COLO668 (cell line): ENCODE measurements around the gene ZBTB18.

Experiments
- DNase-seq: peaks from one replicate; lab custom pipeline; 2025; ENCODE audit not compliant: unreplicated experiment; lab: John Stamatoyannopoulos, UW

The ZBTB18 gene

DNA sequence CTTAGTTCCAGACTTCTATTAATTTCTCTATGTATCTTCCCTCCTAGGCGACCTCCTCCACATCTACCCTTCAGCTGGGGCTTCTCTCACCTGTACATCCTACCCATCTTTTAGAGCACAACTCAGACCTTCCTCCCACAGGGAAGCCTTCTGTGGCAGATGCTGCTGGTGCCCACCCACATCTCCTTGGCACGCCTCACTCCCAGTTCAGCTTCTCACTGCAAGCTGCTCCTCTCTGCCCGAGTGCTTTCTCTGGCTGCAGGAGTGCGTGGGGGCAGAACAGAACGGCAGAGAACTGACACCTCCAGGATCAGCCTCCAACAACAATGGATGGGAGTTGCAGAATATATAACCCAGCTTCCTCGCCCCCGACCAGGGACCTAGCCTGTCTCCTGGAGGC lies 36.5 kb downstream of the ZBTB18 start:
- no peak for DNase-seq

DNA sequence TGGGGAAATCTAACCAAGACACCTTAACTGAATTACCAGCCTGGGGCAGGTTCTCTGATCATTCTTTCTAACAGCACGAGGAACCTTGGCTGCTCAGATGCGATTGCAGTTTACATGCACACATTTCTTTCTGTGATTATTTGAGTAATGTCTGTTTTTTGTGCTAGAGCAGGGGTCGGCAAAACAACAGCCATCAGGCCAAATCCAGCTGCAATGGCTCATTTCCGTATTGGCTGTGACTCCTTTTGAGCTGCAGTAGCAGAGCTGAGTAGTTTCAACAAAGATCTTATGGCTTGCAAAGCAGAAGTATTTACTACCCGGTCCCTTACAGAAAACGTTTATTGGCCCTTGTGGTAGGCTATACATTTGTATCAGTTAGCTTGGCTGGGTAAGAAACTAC lies 37.1 kb downstream of the ZBTB18 start:
- DNase-seq: no peak

DNA sequence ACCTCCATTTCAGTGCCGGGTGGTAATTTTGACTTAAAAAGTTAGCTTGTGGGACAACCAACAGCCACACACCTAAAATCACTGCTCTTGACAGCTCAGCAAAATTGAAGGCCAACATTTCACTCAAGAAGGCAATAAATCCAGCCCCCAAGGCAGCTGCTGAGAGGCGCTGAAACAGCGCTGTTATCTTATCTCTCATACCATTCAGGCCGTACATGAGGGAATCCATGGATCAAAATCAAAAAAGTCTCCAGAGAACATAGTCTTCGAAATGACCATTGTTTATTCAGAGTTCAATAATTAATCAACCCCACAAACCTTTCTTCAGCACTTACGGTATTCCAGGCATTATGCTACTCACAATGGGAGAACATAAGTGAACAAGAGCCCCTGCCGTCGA lies 38.5 kb downstream of the ZBTB18 start:
- no peak for DNase-seq

DNA sequence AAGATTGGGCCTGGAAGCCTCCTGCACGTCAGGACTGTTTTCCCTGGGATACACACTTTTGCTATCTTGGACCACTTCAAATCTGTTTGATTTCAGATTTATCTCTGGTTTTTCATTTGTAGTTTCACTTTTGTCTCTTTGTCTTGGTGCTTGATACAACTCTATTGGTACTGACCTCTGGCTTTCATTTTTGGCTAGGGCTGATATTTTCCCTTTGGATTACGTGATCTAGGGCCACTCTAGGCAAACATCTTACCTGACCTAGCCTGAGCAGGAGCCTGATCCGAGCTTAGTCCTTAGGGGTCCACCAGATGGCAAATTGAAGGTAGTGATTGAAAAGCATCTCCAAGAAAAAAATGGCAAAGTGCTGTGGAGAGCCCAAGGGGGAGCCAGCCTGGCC lies 39.6 kb downstream of the ZBTB18 start:
- no peak for DNase-seq

DNA sequence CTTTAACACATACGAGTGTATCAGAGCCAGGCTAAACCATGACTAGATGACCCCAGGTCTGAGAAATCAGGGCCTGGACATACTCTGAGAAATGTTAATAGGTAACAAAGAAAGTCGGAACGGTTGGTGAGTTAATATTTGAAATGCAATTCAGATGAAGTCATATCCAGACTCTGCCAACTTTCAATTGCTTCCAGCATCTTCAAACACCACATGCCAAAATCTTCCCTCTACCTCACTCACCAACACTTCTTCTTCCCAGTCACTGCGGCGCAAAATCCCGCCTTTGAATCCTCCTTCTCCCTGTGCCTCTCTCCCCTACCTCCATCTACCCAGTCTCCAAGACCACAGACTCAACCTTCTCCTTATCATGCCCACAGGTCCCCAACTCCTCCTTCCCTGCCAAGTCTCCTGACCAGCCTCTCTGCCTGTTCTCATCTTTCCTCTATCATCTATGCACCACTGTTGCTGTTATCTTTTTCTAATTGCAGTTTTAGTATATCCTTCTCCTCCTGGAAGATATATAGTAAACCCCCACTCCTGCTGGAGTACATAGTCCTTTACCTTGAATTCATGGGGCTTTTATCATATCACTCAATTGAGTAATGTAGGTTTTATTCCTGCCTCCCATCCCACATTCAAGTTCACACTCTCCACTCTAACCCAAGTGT lies 41.3 kb downstream of the ZBTB18 start:
- no peak for DNase-seq

DNA sequence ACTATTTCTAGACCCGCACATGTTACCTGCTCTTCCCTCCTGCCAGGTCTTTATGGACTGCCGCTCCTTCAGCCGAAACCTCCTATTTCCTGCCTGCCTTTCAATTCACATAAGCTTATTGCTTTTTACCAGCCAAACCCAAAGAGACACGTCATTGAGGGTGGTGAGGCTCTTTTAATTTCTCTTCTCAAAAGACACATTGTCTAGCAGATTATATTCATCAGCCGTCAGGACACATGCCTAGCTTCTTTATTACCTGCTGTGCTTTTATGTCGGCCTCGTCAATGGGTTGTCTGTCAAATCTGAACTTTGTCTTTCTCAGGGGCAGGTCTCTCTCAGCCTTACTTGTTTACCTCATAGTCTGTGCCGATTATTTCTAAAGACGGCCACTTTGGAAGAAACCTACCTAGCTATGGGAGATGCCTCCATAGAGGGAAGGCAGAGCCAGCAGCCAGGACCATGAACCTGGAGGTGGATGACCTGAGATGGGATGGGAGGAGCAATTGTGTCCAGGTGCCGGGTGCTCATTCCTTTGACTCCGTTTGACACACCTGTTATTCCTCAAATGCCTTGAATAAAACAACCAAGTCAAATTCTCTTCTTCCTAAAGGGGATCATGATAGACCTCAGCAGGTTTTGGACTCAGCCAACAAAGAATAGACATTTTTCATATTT lies 42.0 kb downstream of the ZBTB18 start:
- DNase-seq: no peak

DNA sequence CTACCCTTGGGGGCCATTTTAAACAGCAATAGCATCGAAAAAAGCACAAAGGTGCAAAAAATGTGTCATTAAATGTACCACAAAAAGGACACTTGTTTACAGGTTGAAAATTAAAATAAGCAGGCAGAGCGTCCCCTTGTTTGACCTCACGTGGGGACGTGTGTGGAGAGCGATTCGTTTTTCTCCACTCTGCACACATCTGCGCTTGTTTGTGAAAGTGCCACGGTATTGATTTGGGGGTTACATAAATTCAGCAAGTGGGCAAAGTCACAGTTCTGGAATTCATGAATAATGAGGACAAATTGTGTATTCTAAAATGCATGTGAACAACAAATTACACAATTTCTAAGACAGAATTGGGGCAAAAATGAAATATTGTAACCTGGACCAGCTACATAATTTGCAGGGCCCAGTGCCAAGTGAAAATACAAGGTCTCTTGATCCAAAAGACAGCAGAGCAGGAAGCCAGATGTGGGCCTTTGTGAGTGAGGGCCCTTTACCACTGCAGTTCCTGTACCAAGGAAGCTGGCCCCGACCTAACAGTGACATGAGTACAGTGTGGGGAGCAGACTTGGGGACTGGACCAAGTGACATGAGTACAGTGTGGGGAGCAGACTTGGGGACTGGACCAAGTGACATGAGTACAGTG lies 43.9 kb downstream of the ZBTB18 start:
- DNase-seq: no peak

DNA sequence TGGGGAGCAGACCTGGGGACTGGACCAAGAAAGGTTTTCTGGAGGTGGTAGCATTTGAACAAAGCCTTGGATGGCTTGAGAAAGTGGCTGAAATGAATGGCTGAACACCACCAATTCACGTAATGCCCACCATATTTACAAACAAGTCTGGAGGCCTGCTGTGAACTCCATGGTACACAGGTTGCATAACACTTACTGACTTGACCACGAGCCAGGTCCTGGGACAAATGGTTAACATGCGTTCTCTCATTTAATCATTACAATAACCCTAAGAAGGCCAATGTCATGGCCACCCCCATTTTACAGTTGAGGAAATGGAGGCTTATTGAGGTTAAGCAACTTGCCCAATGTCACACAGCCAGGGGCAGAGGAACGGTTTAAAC lies 44.4 kb downstream of the ZBTB18 start:
- no peak for DNase-seq

DNA sequence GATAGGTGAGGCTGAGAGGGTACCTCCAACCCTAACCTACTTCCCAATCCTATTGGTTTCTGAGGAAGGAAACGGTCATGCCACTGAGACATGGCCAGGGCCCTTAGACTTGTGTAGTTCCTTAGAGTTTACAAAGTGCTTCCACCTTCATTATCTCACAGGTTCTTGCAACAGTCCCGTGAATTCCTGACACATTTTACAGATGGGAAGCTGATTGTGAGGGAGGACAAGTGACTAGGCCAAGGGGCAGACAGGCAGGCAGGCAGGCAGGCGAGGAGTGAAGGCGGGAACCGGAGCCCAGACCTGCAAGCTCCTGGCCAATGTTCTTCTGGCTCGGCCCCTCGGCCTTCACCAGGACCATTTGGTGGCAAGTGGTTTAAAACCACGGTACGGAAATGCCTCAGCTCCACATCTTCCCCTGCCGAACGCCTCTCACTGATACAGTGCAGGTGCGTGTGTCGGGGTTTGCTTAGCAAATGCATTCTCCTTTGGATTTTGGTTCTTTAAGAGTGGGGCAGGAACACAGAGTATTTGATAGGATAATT lies 45.1 kb downstream of the ZBTB18 start:
- DNase-seq: no peak

DNA sequence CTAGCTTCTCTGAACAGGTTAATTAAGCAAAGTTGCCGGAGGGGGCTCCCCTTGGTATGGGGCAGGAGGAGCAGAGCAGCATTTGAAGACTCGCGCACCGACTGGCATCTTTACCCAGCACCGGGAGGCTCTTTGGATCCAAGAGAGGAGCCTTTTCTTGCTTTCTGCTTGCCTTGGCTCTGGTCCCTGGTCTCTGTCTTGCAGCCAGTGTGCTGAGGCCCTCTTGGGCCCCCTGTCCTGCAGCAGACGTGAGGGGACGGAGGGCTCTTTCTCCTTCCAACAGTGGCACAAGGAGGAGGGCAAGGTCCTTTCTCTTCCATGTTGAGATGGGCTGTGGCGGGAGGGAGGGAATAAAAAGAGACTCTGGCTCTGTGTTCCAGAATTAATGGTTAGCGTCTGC lies 45.6 kb downstream of the ZBTB18 start:
- DNase-seq: no peak

DNA sequence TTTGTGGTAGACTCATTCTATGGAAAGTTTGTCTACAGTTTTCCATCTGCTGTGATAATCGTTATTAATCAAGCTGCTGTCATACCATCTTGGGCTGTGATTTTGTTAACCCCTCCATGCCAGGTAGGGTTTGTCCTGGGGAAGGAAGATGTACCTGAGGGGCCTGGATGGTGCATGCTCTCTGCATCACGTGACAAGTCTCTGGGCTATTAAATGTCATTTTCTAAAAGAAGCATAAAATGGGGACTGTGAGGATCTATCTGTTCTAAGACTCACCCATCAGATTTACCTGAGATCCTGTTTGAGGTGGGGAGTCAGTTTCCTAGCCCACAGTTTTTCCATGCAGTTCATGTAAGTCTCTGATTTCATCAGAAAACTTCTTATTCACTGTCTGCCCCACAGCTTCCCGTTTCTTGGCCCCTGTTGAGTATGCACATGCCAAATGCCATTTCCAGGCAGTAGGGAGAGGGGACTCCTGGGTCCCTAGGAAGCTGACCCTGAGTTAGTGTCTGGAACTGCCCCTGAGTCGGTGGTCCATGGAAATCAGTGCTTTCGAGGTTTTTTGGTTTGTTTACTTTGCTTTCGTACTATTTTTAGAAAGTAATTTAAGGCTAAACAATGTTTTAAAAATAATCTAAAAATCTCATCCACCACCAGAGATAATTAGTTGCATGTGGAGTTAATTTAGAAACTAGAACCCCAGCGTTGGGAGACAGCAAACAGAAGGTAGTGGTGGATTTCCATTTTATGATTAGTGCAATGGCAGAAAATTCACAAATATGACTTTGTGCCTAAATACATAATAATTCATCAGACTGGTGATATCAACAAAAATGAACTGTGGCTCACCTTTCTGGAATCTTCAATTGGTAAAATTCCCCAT lies 46.7 kb downstream of the ZBTB18 start:
- no peak for DNase-seq

DNA sequence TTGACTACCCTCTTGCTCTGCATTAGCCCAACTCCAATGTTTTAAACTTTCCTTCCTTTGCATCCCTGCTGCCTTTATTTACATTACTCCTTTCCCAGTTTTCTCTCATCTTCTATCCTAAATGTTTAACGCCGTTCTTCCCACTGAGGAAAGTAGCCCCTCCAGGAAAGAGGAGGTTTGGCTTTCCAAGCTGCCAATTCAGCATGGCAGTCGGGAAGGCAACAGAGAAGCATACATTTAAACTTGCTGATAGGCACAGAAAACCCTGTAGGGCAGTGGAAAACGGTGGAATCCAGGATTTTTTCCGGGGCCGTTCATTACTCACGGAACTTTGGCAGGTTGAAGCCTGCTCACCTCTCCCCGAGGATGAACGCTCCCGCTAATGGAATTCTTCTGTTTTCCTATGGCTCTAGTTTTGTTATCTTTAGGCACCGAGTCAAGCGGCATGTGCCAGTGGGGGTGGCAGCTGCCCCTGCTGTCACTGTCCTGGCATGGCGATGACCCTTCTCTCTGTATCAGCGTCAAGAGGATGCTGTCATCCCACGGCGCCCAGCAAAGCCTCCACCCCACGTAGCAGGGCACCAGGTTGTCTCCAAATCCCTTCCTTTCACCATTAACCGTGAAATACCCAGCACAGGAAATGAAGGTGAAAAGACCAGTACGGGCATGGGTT lies 48.3 kb downstream of the ZBTB18 start:
- DNase-seq: no peak

DNA sequence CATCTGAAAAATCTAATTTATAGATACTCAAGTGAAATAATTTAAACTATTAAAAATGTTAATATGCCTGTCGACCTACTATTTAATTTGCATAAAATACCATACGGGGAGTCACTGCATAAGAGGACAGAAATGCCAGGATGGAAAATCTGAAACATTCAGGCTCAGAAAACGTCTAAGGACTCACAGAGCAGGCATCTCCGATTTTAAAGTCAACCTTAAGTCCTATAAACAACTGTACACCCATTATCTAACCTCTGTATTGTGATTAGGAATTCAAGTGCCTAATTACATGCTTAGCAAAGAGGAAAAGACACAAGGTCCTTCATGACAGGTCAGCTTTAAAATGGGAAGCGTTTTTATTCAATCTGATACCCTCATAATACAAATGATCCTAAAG lies 49.2 kb downstream of the ZBTB18 start:
- DNase-seq: no peak

DNA sequence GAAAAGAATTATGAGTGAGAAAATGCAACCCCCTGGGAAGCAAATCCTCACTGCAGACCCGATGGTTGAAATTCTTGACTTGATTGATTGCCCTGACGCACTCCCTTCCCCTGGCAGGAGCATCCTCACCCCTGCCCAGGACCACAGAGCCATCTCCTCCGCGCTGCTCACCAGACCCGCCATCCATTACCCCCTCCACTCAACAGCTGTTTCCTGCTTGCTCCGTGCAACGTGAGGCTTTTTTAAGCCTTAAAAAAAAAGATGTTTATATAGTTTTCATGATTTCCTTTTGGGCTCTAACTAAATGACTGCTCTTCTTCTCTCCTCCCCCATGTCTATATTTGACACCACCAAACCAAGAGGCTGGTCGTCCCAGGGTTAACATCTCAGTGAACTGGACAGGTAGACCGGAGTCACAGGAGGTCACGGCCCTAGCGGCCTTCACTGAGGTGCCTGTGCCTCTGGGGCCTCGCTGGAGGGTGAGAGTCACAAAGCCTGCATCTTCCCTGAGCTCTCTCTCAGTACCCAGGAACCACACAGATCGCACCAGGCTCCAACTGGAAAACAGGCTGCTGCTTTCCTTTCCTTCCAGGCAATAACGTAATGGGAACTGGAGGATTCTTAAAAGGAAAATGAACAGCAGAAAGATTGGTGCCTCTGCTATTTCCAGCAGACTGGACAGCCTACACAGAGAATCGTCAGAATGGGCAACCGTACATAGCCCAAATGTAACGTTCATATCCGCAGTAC lies 49.8 kb downstream of the ZBTB18 start:
- DNase-seq: no peak

DNA sequence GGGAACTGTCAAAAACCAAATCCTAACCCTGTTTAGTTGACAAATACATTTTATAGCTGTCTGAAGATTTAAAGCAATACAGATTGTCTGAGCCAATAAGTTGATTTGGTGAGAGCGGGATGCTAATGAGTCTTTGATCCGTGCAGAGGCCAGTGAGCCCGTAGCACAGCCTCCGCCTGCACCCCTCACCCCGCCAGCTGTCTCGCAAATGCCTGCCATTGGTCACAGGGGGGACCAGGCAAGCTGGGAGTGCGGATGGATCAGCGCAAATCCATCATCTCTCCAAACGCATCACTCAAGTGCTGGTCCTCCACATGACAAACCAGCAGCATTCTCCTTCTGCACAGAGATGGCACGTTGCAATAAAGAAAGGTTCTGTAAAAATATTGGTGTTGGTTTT lies 51.0 kb downstream of the ZBTB18 start:
- DNase-seq: no peak

DNA sequence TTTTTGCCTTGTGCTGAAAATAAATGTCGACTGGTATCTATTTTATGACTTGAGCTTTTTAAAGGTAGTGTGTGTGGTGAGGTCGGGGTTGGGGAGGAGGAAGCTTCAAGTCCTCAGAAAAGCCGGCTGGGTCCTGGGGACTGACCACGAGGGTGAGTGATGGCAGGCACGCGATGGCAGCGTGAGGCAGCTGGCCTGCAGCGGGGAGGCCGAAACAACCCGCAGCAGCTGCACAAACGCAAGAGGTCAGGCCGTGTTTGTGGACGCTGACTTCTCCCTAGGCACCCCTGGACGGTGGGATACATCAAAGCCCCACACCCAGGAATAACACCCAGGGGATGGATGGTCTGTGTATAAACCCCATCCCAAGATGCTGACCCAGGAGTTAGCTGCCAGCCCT lies 51.4 kb downstream of the ZBTB18 start:
- peak; percentile 15 for DNase-seq

DNA sequence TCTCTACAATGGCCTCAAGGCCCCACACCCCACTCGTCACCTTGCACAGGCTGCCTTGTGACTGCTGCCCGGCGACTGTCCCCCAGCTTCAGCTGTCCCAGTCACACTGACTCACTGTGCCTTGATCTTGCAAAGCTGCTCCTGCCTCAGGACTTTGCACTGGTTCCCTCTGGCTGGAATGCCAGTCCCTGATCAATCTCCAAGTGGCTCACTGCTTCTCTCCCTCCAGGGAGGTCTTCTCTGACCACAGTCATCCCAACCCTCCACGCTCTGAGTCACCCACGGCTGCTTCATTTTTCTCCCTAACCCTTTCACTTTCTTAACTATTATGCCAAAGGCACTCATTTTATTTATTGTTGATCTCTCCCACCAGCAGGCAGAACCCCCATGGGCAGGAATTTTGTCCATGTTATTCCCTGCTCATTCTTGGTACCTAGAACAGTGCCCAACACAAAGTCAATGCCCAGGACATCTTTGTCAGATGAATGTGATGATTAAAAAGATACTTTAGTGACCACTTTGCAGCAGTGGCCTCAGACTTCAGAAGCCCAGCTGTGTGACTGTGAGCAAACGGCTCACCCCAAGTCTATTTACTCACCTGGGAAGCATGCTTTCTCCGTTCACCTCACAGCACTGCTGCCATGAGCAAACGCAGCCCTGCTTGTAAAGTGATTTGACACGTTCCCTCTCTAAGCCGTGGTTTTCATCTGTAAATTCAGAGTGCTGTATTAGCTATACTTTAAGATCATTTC lies 53.4 kb downstream of the ZBTB18 start:
- DNase-seq: peak; percentile 27

DNA sequence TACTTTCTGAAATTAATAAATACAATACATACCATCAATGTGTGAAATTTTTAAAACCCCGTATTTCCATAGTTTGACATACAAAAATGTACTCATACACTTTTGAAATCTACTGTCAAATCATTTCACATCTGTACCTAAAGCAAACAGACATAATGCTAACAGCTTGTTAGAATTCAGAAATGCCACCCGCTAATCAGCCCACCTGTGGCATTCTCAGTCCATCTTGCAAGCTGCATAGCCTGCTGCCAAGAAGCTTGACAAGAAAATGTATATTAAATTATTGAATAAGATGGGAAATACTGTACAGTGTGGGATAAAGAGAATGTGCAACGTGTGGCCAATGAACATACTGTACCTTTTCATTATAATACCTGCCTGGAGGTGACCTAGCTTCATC lies 55.1 kb downstream of the ZBTB18 start:
- DNase-seq: no peak
